Right lobe of liver (tissue), 4 donors: ENCODE data around the gene VSTM2L.

ENCODE experiments used
- POLR2A ChIP-seq: fragments of 450-650 bp; IDR thresholded peaks from one replicate; pipeline ENCODE4 v1.6.1; 2017; ENCODE audit warnings: antibody characterized with exemption, mild to moderate bottlenecking
- TF ChIP-seq, protein P1 (sequence below), 4 donors: fragments of 200-600 bp in 3 of 4; fragments of 450-650 bp in 1 of 4; IDR thresholded peaks; one replicate each; pipeline versions ENCODE4 v1.5.1 to v1.8.0; 2016 to 2022; ENCODE audit warnings: antibody characterized with exemption in 4 of 4, mild to moderate bottlenecking in 2 of 4
- donor health status: DM: no; HTN: no; CAD: no.
- donor health status: DM: no; HTN: no; CAD: no.
- donor health status: DM: no; HTN: yes; CAD: no.

DNA sequence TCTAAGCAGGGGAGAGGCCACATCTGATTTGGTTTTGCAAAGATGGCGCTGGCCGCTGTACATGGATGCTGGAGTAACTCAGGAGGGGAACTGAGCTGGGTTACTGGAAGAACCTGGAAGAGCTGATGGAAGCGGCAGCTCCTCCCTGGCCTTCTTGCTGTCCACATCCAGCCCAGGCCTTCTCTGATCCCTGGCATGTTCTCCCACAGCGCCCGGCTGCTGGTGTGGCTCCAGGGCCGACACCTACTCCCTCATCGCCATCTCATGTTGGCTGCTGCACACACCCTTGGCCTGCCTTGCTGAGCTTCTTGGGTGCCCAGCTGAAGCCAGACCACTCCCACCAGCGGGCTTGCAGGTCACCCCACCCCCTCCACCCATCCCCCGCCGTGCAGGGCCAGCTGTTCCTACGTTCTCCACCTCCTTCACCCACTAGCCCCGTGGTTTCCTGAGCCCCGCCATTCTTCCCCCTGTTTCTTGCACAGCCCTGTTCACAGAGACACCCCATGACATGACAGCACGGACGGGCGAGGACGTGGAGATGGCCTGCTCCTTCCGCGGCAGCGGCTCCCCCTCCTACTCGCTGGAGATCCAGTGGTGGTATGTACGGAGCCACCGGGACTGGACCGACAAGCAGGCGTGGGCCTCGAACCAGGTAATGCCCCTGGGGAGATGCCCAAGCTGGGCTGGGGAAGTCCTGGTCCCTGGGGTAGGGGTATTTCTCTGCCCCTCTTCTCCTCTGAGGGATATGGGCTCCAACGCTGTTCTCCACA lies 28.4 kb downstream of the VSTM2L start:
- no peak for TF ChIP-seq POLR2A
- TF ChIP-seq, protein P1, sequence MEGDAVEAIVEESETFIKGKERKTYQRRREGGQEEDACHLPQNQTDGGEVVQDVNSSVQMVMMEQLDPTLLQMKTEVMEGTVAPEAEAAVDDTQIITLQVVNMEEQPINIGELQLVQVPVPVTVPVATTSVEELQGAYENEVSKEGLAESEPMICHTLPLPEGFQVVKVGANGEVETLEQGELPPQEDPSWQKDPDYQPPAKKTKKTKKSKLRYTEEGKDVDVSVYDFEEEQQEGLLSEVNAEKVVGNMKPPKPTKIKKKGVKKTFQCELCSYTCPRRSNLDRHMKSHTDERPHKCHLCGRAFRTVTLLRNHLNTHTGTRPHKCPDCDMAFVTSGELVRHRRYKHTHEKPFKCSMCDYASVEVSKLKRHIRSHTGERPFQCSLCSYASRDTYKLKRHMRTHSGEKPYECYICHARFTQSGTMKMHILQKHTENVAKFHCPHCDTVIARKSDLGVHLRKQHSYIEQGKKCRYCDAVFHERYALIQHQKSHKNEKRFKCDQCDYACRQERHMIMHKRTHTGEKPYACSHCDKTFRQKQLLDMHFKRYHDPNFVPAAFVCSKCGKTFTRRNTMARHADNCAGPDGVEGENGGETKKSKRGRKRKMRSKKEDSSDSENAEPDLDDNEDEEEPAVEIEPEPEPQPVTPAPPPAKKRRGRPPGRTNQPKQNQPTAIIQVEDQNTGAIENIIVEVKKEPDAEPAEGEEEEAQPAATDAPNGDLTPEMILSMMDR (IDR thresholded peaks at IDR 0.05): no peak
